ENCODE measurements around the gene MACF1.

- TF ChIP-seq, protein P1, sequence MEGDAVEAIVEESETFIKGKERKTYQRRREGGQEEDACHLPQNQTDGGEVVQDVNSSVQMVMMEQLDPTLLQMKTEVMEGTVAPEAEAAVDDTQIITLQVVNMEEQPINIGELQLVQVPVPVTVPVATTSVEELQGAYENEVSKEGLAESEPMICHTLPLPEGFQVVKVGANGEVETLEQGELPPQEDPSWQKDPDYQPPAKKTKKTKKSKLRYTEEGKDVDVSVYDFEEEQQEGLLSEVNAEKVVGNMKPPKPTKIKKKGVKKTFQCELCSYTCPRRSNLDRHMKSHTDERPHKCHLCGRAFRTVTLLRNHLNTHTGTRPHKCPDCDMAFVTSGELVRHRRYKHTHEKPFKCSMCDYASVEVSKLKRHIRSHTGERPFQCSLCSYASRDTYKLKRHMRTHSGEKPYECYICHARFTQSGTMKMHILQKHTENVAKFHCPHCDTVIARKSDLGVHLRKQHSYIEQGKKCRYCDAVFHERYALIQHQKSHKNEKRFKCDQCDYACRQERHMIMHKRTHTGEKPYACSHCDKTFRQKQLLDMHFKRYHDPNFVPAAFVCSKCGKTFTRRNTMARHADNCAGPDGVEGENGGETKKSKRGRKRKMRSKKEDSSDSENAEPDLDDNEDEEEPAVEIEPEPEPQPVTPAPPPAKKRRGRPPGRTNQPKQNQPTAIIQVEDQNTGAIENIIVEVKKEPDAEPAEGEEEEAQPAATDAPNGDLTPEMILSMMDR (IDR thresholded peaks at IDR 0.05) = no peak
- TF ChIP-seq EZH2 (IDR thresholded peaks at IDR 0.05) (peak; percentile 4), EZH2phosphoT487 (IDR thresholded peaks at IDR 0.05) (no peak)
These were observed 204.2 kb downstream of the MACF1 start for GRCh38 chr1:39408641-39409054.

All from neural progenitor cell (in vitro differentiated cells).